Endothelial cell of umbilical vein (primary cell): ENCODE measurements around the gene ZNF583. TPM values are rescaled to one million over a fixed set of nuclear protein-coding genes. Genes with fewer than 3 reads are reported as not detected.

Experiments
- BruUV-seq: library from RNA; stranded (reverse); fragments of 400-500 nt; replicated peaks from 2 replicates; lab custom pipeline; 2021; lab: Mats Ljungman, UMichigan
- CTCF ChIA-PET: fragments of 300-600, 350-600 bp; sonication (Branson Sonifier 250); formaldehyde crosslinking; loops from one replicate; lab custom pipeline; 2021; ENCODE audit warnings: antibody characterized with exemption, inconsistent platforms; lab: Charles Lee
- POLR2A ChIA-PET: fragments of 300-600, 350-600 bp; sonication (Branson Sonifier 250); formaldehyde crosslinking; loops from one replicate; lab custom pipeline; 2021; ENCODE audit warnings: antibody characterized with exemption, inconsistent platforms; lab: Charles Lee
- DNase-seq: peaks from one replicate; pipeline ENCODE4 v3.0.0-alpha.2; 2011; ENCODE audit warnings: low read depth, low spot score
- FAIRE-seq: peaks from 2 replicates; lab custom pipeline; 2011; peaks lifted over from hg19 to GRCh38; lab: Jason Lieb, UNC
- H2AFZ ChIP-seq: 2 replicates; pipeline ENCODE4 v1.6.0; 2012; ENCODE audit warnings: low read depth, low read length, control low read depth, inconsistent platforms
- H3K27ac ChIP-seq: 2 replicates; pipeline ENCODE4 v1.5.1; 2011; ENCODE audit warnings: low read depth, mild to moderate bottlenecking, control low read depth, low read length, moderate library complexity; ENCODE audit not compliant: insufficient read depth
- H3K27me3 ChIP-seq, 2 experiments: 2 replicates each; pipeline versions ENCODE4 v1.6.0 to v1.6.1; 2011; ENCODE audit warnings: low read length in 2 of 2, mixed read lengths in 1 of 2; ENCODE audit not compliant: control insufficient read depth in 2 of 2, insufficient read depth in 2 of 2
- H3K36me3 ChIP-seq, 2 experiments: 2 replicates in 1 of 2; 3 replicates in 1 of 2; pipeline ENCODE4 v1.5.1; 2011; ENCODE audit warnings: low read length in 2 of 2, mild to moderate bottlenecking in 1 of 2, moderate library complexity in 1 of 2; ENCODE audit not compliant: control insufficient read depth in 2 of 2, insufficient read depth in 2 of 2; ENCODE audit errors: extremely low read depth in 1 of 2
- H3K4me1 ChIP-seq: 3 replicates; pipeline ENCODE4 v1.5.1; 2011; ENCODE audit warnings: mild to moderate bottlenecking, low read length; ENCODE audit not compliant: control insufficient read depth, insufficient read depth; ENCODE audit errors: extremely low read depth
- H3K4me2 ChIP-seq: 2 replicates; pipeline ENCODE4 v1.6.1; 2011; ENCODE audit warnings: low read length, control low read depth, mixed read lengths; ENCODE audit not compliant: insufficient read depth
- H3K4me3 ChIP-seq, 3 experiments: fragments of 200-600 bp in 1 of 3; sonication (generic), shearing (Covaris generic) in 1 of 3; replicated peaks in 1 of 3; 2 replicates each; pipeline ENCODE4 v1.5.1; 2011 to 2016; ENCODE audit warnings: control low read depth in 3 of 3, low read length in 3 of 3, mild to moderate bottlenecking in 2 of 3, inconsistent platforms in 1 of 3, low read depth in 1 of 3, moderate library complexity in 1 of 3; ENCODE audit not compliant: insufficient read depth in 1 of 3
- H3K79me2 ChIP-seq: 2 replicates; pipeline ENCODE4 v1.6.0; 2012; ENCODE audit warnings: low read length, inconsistent platforms; ENCODE audit not compliant: control insufficient read depth, insufficient read depth
- H3K9ac ChIP-seq: replicated peaks from 2 replicates; pipeline ENCODE3; 2011; ENCODE audit warnings: low read length, control low read depth; ENCODE audit not compliant: insufficient read depth; ENCODE audit errors: extremely low read depth
- H3K9me1 ChIP-seq: replicated peaks from 3 replicates; pipeline ENCODE4 v1.6.0; 2011; ENCODE audit warnings: mild to moderate bottlenecking, low read length; ENCODE audit not compliant: control insufficient read depth, insufficient read depth; ENCODE audit errors: extremely low read depth
- H3K9me3 ChIP-seq: replicated peaks from 2 replicates; pipeline ENCODE4 v1.5.1; 2012; ENCODE audit warnings: low read length, inconsistent platforms; ENCODE audit not compliant: control insufficient read depth, insufficient read depth
- H4K20me1 ChIP-seq: replicated peaks from 2 replicates; pipeline ENCODE3; 2011; ENCODE audit warnings: mild to moderate bottlenecking, low read length; ENCODE audit not compliant: control insufficient read depth, insufficient read depth; ENCODE audit errors: extremely low read depth
- EZH2 ChIP-seq: IDR thresholded peaks from 2 replicates; pipeline ENCODE4 v1.6.1; 2012; ENCODE audit warnings: borderline replicate concordance, low read depth, mild to moderate bottlenecking, moderate library complexity, low read length, inconsistent platforms; ENCODE audit not compliant: severe bottlenecking
- FOS ChIP-seq: IDR thresholded peaks from 2 replicates; pipeline ENCODE4 v1.6.1; 2011; ENCODE audit warnings: mild to moderate bottlenecking, low read length, moderate library complexity, borderline replicate concordance; ENCODE audit not compliant: insufficient read depth
- GATA2 ChIP-seq: IDR thresholded peaks from 2 replicates; pipeline ENCODE4 v1.7.0; 2011; ENCODE audit warnings: low read depth, mild to moderate bottlenecking, moderate library complexity, mixed read lengths, low read length; ENCODE audit not compliant: insufficient read length, insufficient read depth
- JUN ChIP-seq: IDR thresholded peaks from 2 replicates; pipeline ENCODE4 v1.6.1; 2011; ENCODE audit warnings: borderline replicate concordance, low read depth; ENCODE audit not compliant: insufficient read length, insufficient read depth
- MYC ChIP-seq: IDR thresholded peaks from one replicate; pipeline ENCODE4 v1.6.1; 2011; ENCODE audit warnings: mild to moderate bottlenecking, low read depth, low read length
- POLR2A ChIP-seq: IDR thresholded peaks from 2 replicates; pipeline ENCODE4 v1.6.1; 2012; ENCODE audit warnings: low read depth, mild to moderate bottlenecking, control low read depth, low read length
- POLR2AphosphoS5 ChIP-seq: IDR thresholded peaks from 2 replicates; pipeline ENCODE4 v1.6.1; 2012; ENCODE audit warnings: low read depth, mild to moderate bottlenecking, control low read depth, low read length, moderate library complexity; ENCODE audit not compliant: insufficient read depth
- dilution Hi-C: fragments of 300-500 bp; cut with MboI; formaldehyde crosslinking; loops from one replicate; pipeline ENCODE4 v1.15.0; 2019; ENCODE audit warnings: low sequenced_read_pairs; ENCODE audit not compliant: extremely low pct_ligation_motif_present
- intact Hi-C: fragments of 100-400 bp; cut with micrococcal nuclease; formaldehyde crosslinking; loops from one replicate; pipeline ENCODE4 v1.10.0; 2022
- polyA plus RNA-seq, 4 experiments: library from polyadenylated mRNA; depleted of rRNA in 3 of 4; stranded (reverse) in 3 of 4; unstranded in 1 of 4; fragments of >200 nt; gene quantifications; 2 replicates each; pipeline versions ENCODE4 v1.2.1 to v1.2.3, GENCODE V29; 2011 to 2012; ENCODE audit warnings: missing spikeins in 1 of 4
- total RNA-seq: library from RNA; stranded (reverse); gene quantifications from 2 replicates; pipeline ENCODE4 v1.2.3, GENCODE V29; 2021
- TF ChIP-seq, protein P1 (sequence below): IDR thresholded peaks from 2 replicates; pipeline ENCODE4 v1.6.1; 2011; ENCODE audit not compliant: insufficient read depth, insufficient read length
- TF ChIP-seq, protein P2 (sequence below), 2 donors: IDR thresholded peaks; 1 replicate in 1 of 2; 2 replicates in 1 of 2; pipeline ENCODE4 v1.5.1; 2011; ENCODE audit warnings: low read length in 2 of 2, mild to moderate bottlenecking in 2 of 2, moderate library complexity in 2 of 2, control low read depth in 1 of 2, inconsistent platforms in 1 of 2, low read depth in 1 of 2; ENCODE audit not compliant: insufficient read depth in 1 of 2; ENCODE audit errors: extremely low read depth in 1 of 2

ZNF583 gene
- total and polyA plus RNA-seq, 2 donors (not counting 3 experiments of a cell fraction or from before 2014, with no cell fraction given): 0.99 to 4.8 TPM

DNA sequence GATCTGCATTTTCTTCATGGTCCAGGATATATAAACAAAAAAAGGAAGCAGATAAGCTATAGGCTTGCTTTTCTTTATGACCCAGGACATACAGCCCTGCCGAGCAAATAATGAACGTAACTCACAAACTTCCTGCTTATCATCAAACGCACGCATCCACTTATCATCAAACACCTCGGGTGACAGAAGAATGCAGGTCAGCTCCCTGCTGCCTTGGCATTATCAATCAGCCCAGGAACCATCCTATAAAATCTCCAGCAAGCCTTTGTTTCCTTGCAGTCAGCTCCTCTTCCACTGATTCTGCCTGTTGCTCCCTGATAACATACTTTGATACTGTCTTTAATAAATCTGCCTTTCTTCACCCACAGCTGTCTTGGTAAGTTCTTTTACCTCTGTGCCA is 5.3 kb upstream of the ZNF583 start:
- no peaks in the 10 kb centered on the region for H3K27me3 ChIP-seq
- TF ChIP-seq MYC: no peak
- TF ChIP-seq EZH2: no peak
- TF ChIP-seq, protein P1, sequence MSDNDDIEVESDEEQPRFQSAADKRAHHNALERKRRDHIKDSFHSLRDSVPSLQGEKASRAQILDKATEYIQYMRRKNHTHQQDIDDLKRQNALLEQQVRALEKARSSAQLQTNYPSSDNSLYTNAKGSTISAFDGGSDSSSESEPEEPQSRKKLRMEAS: no peak
- TF ChIP-seq JUN: no peak
- TF ChIP-seq FOS: no peak
- no peak for TF ChIP-seq POLR2AphosphoS5
- no peak for TF ChIP-seq GATA2
- no peak for TF ChIP-seq POLR2A
- TF ChIP-seq, protein P2, sequence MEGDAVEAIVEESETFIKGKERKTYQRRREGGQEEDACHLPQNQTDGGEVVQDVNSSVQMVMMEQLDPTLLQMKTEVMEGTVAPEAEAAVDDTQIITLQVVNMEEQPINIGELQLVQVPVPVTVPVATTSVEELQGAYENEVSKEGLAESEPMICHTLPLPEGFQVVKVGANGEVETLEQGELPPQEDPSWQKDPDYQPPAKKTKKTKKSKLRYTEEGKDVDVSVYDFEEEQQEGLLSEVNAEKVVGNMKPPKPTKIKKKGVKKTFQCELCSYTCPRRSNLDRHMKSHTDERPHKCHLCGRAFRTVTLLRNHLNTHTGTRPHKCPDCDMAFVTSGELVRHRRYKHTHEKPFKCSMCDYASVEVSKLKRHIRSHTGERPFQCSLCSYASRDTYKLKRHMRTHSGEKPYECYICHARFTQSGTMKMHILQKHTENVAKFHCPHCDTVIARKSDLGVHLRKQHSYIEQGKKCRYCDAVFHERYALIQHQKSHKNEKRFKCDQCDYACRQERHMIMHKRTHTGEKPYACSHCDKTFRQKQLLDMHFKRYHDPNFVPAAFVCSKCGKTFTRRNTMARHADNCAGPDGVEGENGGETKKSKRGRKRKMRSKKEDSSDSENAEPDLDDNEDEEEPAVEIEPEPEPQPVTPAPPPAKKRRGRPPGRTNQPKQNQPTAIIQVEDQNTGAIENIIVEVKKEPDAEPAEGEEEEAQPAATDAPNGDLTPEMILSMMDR (IDR thresholded peaks at IDR 0.05; ENCODE audit: extremely low read depth in 1 of 2, insufficient read depth in 1 of 2, low read depth in 1 of 2, low read length in 2 of 2): no peak
- peaks cover 3% of the 10 kb centered on the region for H3K4me1 ChIP-seq
- no peak overlapping the region for H2AFZ ChIP-seq
- dilution Hi-C loops: no loop called here
- H3K27ac ChIP-seq: no peak overlapping the region
- intact Hi-C loops: no loop called here
- no peaks in the 10 kb centered on the region for H3K36me3 ChIP-seq
- H3K9me3 ChIP-seq: peaks cover 2% of the 10 kb centered on the region
- no peak overlapping the region for H3K4me2 ChIP-seq
- H3K79me2 ChIP-seq: no peaks in the 10 kb centered on the region
- H3K4me3 ChIP-seq: no peak overlapping the region
- H3K9me1 ChIP-seq: no peaks in the 10 kb centered on the region
- ChIA-PET POLR2A (no interaction called here), CTCF (no interaction called here)
- no peaks in the 10 kb centered on the region for H4K20me1 ChIP-seq
- no TSS peak for BruUV-seq
- FAIRE-seq (no peak), DNase-seq (no peak)
- no peak overlapping the region for H3K9ac ChIP-seq
